HEK293 (cell line): ENCODE data around the gene UNC13A.

Source experiments
- CTCF ChIA-PET: fragments of 350-600 bp; formaldehyde crosslinking; extraction: SDS; loops from one replicate; lab custom pipeline; 2021; ENCODE audit warnings: antibody characterized with exemption; lab: Yijun Ruan, JAX
- POLR2A ChIA-PET: fragments of 300-600 bp; formaldehyde crosslinking; extraction: SDS; loops from one replicate; lab custom pipeline; 2020; ENCODE audit warnings: antibody characterized with exemption, inconsistent platforms; lab: Yijun Ruan, JAX
- H3K27ac ChIP-seq: fragments of 200-500 bp; sonication (Bioruptor generic); 2 replicates; pipeline ENCODE4 v1.5.1; 2014; ENCODE audit warnings: low read depth, low read length, control low read depth, inconsistent platforms; ENCODE audit errors: extremely low read depth
- H3K36me3 ChIP-seq, 2 experiments: fragments of 200-500 bp in 1 of 2; sonication (Bioruptor generic) in 1 of 2; 1 replicate in 1 of 2; 2 replicates in 1 of 2; pipeline ENCODE4 v1.5.1; 2014 to 2017; ENCODE audit warnings: inconsistent platforms in 2 of 2, low read length in 2 of 2; ENCODE audit not compliant: control insufficient read depth in 2 of 2, insufficient read depth in 1 of 2
- H3K4me1 ChIP-seq: fragments of 200-500 bp; sonication (Bioruptor generic); 2 replicates; pipeline ENCODE4 v1.5.1; 2014; ENCODE audit warnings: mild to moderate bottlenecking, low read length, inconsistent platforms; ENCODE audit not compliant: control insufficient read depth, insufficient read depth
- H3K4me3 ChIP-seq: 2 replicates; pipeline ENCODE4 v1.5.1; 2011; ENCODE audit warnings: low read depth, mild to moderate bottlenecking, control low read depth, low read length, moderate library complexity
- H3K9me3 ChIP-seq: fragments of 200-500 bp; sonication (Bioruptor generic); 2 replicates; pipeline ENCODE4 v1.5.1; 2014; ENCODE audit warnings: low read depth, low read length, inconsistent platforms; ENCODE audit not compliant: control insufficient read depth, insufficient read depth
- ATF2 ChIP-seq: fragments of 450-650 bp; formaldehyde crosslinking; IDR thresholded peaks from 2 replicates; pipeline ENCODE4 v1.5.1; 2016; ENCODE audit warnings: missing biosample characterization, missing genetic modification characterization, low read depth
- EGR2 ChIP-seq: fragments of 450-650 bp; formaldehyde crosslinking; IDR thresholded peaks from 2 replicates; pipeline ENCODE4 v1.5.1; 2016; ENCODE audit warnings: low read depth, missing biosample characterization, missing genetic modification characterization
- OVOL3 ChIP-seq: fragments of 450-650 bp; formaldehyde crosslinking; IDR thresholded peaks from 2 replicates; pipeline ENCODE4 v1.5.1; 2016; ENCODE audit warnings: missing biosample characterization, missing genetic modification characterization
- SALL2 ChIP-seq: fragments of 450-650 bp; formaldehyde crosslinking; IDR thresholded peaks from 2 replicates; pipeline ENCODE4 v1.5.0; 2017; ENCODE audit warnings: missing biosample characterization, mild to moderate bottlenecking, missing genetic modification characterization, borderline replicate concordance
- SETDB1 ChIP-seq: IDR thresholded peaks from one replicate; pipeline ENCODE4 v1.6.1; 2017; ENCODE audit warnings: mild to moderate bottlenecking, low read length, moderate library complexity, mixed read lengths; ENCODE audit not compliant: insufficient read length
- ZBTB17 ChIP-seq: fragments of 450-650 bp; formaldehyde crosslinking; IDR thresholded peaks from 2 replicates; pipeline ENCODE4 v1.5.1; 2016; ENCODE audit warnings: missing biosample characterization, missing genetic modification characterization
- ZBTB49 ChIP-seq: fragments of 450-650 bp; formaldehyde crosslinking; IDR thresholded peaks from 2 replicates; pipeline ENCODE4 v1.5.1; 2016; ENCODE audit warnings: missing biosample characterization, missing genetic modification characterization, low read depth
- ZNF10 ChIP-seq: fragments of 450-650 bp; formaldehyde crosslinking; IDR thresholded peaks from 2 replicates; pipeline ENCODE4 v1.5.1; 2017; ENCODE audit warnings: missing biosample characterization, missing genetic modification characterization
- ZNF302 ChIP-seq: fragments of 450-650 bp; formaldehyde crosslinking; IDR thresholded peaks from 2 replicates; pipeline ENCODE4 v1.5.1; 2016; ENCODE audit warnings: missing biosample characterization, missing genetic modification characterization, low read depth
- ZNF324 ChIP-seq: fragments of 450-650 bp; formaldehyde crosslinking; IDR thresholded peaks from 2 replicates; pipeline ENCODE4 v1.5.1; 2016; ENCODE audit warnings: missing biosample characterization, missing genetic modification characterization
- ZNF433 ChIP-seq: fragments of 450-650 bp; formaldehyde crosslinking; IDR thresholded peaks from 2 replicates; pipeline ENCODE4 v1.5.1; 2016; ENCODE audit warnings: missing biosample characterization, missing genetic modification characterization, low read depth
- ZNF501 ChIP-seq: fragments of 450-650 bp; formaldehyde crosslinking; IDR thresholded peaks from 2 replicates; pipeline ENCODE4 v1.5.1; 2016; ENCODE audit warnings: missing biosample characterization, missing genetic modification characterization
- ZNF521 ChIP-seq: fragments of 450-650 bp; formaldehyde crosslinking; IDR thresholded peaks from 2 replicates; pipeline ENCODE4 v1.5.1; 2017; ENCODE audit warnings: missing biosample characterization, mild to moderate bottlenecking, missing genetic modification characterization
- ZNF530 ChIP-seq: fragments of 450-650 bp; formaldehyde crosslinking; IDR thresholded peaks from 2 replicates; pipeline ENCODE4 v1.5.1; 2016; ENCODE audit warnings: low read depth, missing biosample characterization, missing genetic modification characterization
- ZNF580 ChIP-seq: fragments of 450-650 bp; formaldehyde crosslinking; IDR thresholded peaks from 2 replicates; pipeline ENCODE4 v1.5.1; 2016; ENCODE audit warnings: missing biosample characterization, missing genetic modification characterization
- ZNF600 ChIP-seq: fragments of 450-650 bp; formaldehyde crosslinking; IDR thresholded peaks from 2 replicates; pipeline ENCODE4 v1.5.1; 2016; ENCODE audit warnings: missing biosample characterization, missing genetic modification characterization
- ZNF621 ChIP-seq: fragments of 450-650 bp; formaldehyde crosslinking; IDR thresholded peaks from 2 replicates; pipeline ENCODE4 v1.5.1; 2017; ENCODE audit warnings: missing biosample characterization, missing genetic modification characterization
- ZNF629 ChIP-seq: fragments of 450-650 bp; formaldehyde crosslinking; IDR thresholded peaks from 2 replicates; pipeline ENCODE4 v1.5.1; 2017; ENCODE audit warnings: missing biosample characterization, missing genetic modification characterization
- ZNF777 ChIP-seq: fragments of 450-650 bp; formaldehyde crosslinking; IDR thresholded peaks from 2 replicates; pipeline ENCODE4 v1.5.1; 2017; ENCODE audit warnings: missing biosample characterization, missing genetic modification characterization, borderline replicate concordance
- ZNF792 ChIP-seq: fragments of 450-650 bp; formaldehyde crosslinking; IDR thresholded peaks from 2 replicates; pipeline ENCODE4 v1.5.1; 2016; ENCODE audit warnings: missing biosample characterization, missing genetic modification characterization
- TF ChIP-seq, protein P1 (sequence below): fragments of 450-650 bp; formaldehyde crosslinking; IDR thresholded peaks from 2 replicates; pipeline ENCODE4 v1.5.1; 2017; ENCODE audit warnings: missing biosample characterization, missing genetic modification characterization
- TF ChIP-seq, protein P2 (sequence below): fragments of 450-650 bp; formaldehyde crosslinking; IDR thresholded peaks from 2 replicates; pipeline ENCODE4 v1.5.1; 2016; ENCODE audit warnings: missing biosample characterization, missing genetic modification characterization
- TF ChIP-seq, protein P3 (sequence below): fragments of 450-650 bp; formaldehyde crosslinking; IDR thresholded peaks from 2 replicates; pipeline ENCODE4 v1.5.1; 2017; ENCODE audit warnings: missing biosample characterization, missing genetic modification characterization

The UNC13A gene

GRCh38 chr19:17658666-17659065, 29.5 kb downstream of the UNC13A start:
- ChIA-PET POLR2A (no interaction called here), CTCF (no interaction called here)
- Histone ChIP-seq H3K4me3 (no peak overlapping the region), H3K36me3 (no peaks in the 10 kb centered on the region), H3K27ac (no peak overlapping the region), H3K4me1 (no peaks in the 10 kb centered on the region), H3K9me3 (no peaks in the 10 kb centered on the region)
- TF ChIP-seq, protein P1, sequence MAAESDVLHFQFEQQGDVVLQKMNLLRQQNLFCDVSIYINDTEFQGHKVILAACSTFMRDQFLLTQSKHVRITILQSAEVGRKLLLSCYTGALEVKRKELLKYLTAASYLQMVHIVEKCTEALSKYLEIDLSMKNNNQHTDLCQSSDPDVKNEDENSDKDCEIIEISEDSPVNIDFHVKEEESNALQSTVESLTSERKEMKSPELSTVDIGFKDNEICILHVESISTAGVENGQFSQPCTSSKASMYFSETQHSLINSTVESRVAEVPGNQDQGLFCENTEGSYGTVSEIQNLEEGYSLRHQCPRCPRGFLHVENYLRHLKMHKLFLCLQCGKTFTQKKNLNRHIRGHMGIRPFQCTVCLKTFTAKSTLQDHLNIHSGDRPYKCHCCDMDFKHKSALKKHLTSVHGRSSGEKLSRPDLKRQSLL = no peak
- no peak for TF ChIP-seq EGR2 (tag by site-specific recombination)
- no peak for TF ChIP-seq ZNF777 (tag by site-specific recombination)
- no peak for TF ChIP-seq ZNF792 (tag by site-specific recombination)
- no peak for TF ChIP-seq ZNF10 (tag by site-specific recombination)
- no peak for TF ChIP-seq ZNF629 (tag by site-specific recombination)
- TF ChIP-seq ZNF621 (tag by site-specific recombination) = no peak
- TF ChIP-seq ZBTB17 (tag by site-specific recombination) = no peak
- TF ChIP-seq ZNF521 (tag by site-specific recombination) = no peak
- no peak for TF ChIP-seq ATF2 (tag by site-specific recombination)
- no peak for TF ChIP-seq ZNF324
- no peak for TF ChIP-seq OVOL3 (tag by site-specific recombination)
- no peak for TF ChIP-seq ZNF302 (tag by site-specific recombination)
- no peak for TF ChIP-seq ZBTB49 (tag by site-specific recombination)
- TF ChIP-seq ZNF501 = no peak
- no peak for TF ChIP-seq SALL2

- no peaks in the 10 kb centered on the region for H3K9me3 ChIP-seq
- no peak overlapping the region for H3K27ac ChIP-seq
- TF ChIP-seq ZNF580 (tag by site-specific recombination) = peak; percentile 85
- TF ChIP-seq ZNF433 (tag by site-specific recombination) = no peak
- no peak for TF ChIP-seq ZNF530
- TF ChIP-seq, protein P2, sequence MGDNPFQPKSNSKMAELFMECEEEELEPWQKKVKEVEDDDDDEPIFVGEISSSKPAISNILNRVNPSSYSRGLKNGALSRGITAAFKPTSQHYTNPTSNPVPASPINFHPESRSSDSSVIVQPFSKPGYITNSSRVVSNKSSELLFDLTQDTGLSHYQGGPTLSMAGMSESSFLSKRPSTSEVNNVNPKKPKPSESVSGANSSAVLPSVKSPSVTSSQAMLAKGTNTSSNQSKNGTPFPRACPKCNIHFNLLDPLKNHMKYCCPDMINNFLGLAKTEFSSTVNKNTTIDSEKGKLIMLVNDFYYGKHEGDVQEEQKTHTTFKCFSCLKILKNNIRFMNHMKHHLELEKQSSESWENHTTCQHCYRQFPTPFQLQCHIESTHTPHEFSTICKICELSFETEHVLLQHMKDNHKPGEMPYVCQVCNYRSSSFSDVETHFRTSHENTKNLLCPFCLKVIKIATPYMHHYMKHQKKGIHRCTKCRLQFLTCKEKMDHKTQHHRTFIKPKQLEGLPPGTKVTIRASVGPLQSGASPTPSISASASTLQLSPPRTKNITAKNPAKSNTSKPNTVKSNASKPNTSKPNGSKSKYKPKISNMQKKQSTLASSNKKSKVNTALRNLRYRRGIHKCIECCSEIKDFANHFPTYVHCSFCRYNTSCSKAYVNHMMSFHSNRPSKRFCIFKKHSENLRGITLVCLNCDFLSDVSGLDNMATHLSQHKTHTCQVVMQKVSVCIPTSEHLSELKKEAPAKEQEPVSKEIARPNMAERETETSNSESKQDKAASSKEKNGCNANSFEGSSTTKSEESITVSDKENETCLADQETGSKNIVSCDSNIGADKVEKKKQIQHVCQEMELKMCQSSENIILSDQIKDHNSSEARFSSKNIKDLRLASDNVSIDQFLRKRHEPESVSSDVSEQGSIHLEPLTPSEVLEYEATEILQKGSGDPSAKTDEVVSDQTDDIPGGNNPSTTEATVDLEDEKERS = peak; percentile 70; the same call in 1 of the 2 replicates
- TF ChIP-seq ZNF521 (tag by site-specific recombination) = no peak
- no peak for TF ChIP-seq SETDB1
- no peak for TF ChIP-seq ZNF600
- TF ChIP-seq, protein P3, sequence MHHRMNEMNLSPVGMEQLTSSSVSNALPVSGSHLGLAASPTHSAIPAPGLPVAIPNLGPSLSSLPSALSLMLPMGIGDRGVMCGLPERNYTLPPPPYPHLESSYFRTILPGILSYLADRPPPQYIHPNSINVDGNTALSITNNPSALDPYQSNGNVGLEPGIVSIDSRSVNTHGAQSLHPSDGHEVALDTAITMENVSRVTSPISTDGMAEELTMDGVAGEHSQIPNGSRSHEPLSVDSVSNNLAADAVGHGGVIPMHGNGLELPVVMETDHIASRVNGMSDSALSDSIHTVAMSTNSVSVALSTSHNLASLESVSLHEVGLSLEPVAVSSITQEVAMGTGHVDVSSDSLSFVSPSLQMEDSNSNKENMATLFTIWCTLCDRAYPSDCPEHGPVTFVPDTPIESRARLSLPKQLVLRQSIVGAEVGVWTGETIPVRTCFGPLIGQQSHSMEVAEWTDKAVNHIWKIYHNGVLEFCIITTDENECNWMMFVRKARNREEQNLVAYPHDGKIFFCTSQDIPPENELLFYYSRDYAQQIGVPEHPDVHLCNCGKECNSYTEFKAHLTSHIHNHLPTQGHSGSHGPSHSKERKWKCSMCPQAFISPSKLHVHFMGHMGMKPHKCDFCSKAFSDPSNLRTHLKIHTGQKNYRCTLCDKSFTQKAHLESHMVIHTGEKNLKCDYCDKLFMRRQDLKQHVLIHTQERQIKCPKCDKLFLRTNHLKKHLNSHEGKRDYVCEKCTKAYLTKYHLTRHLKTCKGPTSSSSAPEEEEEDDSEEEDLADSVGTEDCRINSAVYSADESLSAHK (tag by site-specific recombination) = no peak
- H3K36me3 ChIP-seq = no peaks in the 10 kb centered on the region
- ChIA-PET POLR2A (no interaction called here), CTCF (no interaction called here)
- H3K4me3 ChIP-seq = no peak overlapping the region
- H3K4me1 ChIP-seq = no peaks in the 10 kb centered on the region
Observed at GRCh38 chr19:17658240-17658639, 29.9 kb downstream of the UNC13A start.
